Measurements from ENCODE around the gene PIP4K2A. TPM values are rescaled to one million over a fixed set of nuclear protein-coding genes. Genes with fewer than 3 reads are reported as not detected.

PIP4K2A gene
- total and polyA plus RNA-seq, 2 of the 8 experiments (the other 6 are each of a cell fraction or from before 2014, with no cell fraction given): 19.0 to 60.9 TPM

DNA sequence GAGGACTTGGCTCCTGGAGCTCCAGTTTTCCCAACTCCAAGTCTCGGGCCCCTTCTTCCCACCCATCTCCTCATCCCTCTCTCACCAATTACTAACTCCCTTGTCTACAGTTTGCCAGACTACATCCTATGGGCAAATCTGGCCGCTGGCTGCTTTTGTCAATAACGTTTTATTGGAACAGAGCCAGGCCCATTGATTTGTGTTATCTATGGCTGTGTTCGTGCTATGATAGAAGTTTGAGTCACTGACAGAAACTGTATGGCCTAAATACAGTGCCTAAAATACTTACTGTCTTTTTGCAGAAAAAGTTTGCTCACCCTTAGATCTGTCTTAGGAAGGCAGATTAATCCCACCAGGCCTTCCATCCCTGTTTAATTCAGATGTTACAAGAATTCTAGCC is 71.3 kb downstream of the PIP4K2A start:
- H3K36me3 ChIP-seq (ENCODE audit: control insufficient read depth in 2 of 4, insufficient read depth in 4 of 4, low read length in 3 of 4): no peaks in the 10 kb centered on the region
- H3K27ac ChIP-seq (ENCODE audit: low read depth, low read length): no peak overlapping the region
- ChIA-PET CTCF (ENCODE audit: partially characterized antibody) (no interaction called here), POLR2A (ENCODE audit: partially characterized antibody) (interaction anchor here (0.5 kb wide), 1 partner anchor 24 kb away, joined by 3 read pairs; no protein-coding TSS in a partner anchor)
- peaks cover 0 to 6% (median 4%) of the 10 kb centered on the region in 4 experiments; a peak in 2 of 7 replicates for H3K4me1 ChIP-seq (replicated peaks in 1 of 4; ENCODE audit: control insufficient read depth in 3 of 4, insufficient read depth in 4 of 4, low read length in 3 of 4)
- peaks cover 0 to 95% of the 10 kb centered on the region in 2 experiments; a peak in 3 of 4 replicates for H3K79me2 ChIP-seq (ENCODE audit: control insufficient read depth in 1 of 2, insufficient read depth in 2 of 2, low read length in 2 of 2)
- no peaks in the 10 kb centered on the region; the same call in 1 of the 2 replicates for H3K23me2 ChIP-seq (ENCODE audit: low read depth, low read length)
- H4K20me1 ChIP-seq (replicated peaks in 1 of 2; ENCODE audit: control insufficient read depth in 1 of 2, insufficient read depth in 2 of 2, low read length in 2 of 2): peaks cover 0 to 2% of the 10 kb centered on the region in 2 experiments
- H2BK120ac ChIP-seq (replicated peaks; ENCODE audit: low read depth, low read length): no peak overlapping the region
- H3K4me2 ChIP-seq (ENCODE audit: insufficient read depth in 1 of 2, low read depth in 2 of 2, low read length in 2 of 2): no peak overlapping the region
- H3K56ac ChIP-seq (replicated peaks; ENCODE audit: insufficient read length, low read depth, low read length): no peak overlapping the region
- DNase-seq (ENCODE audit: low read depth in 1 of 2, low spot score in 2 of 2) (no peak), FAIRE-seq (no peak)
- H2BK15ac ChIP-seq (ENCODE audit: low read length): no peak overlapping the region
- H3K23ac ChIP-seq (ENCODE audit: insufficient read length): no peak overlapping the region
- no peak overlapping the region for H3K14ac ChIP-seq (ENCODE audit: insufficient read length)
- no peak overlapping the region for H3K18ac ChIP-seq (ENCODE audit: extremely low read depth, low read length)
- no peak overlapping the region for H2BK5ac ChIP-seq (ENCODE audit: low read depth, low read length)
- H2AK5ac ChIP-seq (ENCODE audit: low read depth, low read length): no peak overlapping the region
- H2BK20ac ChIP-seq (ENCODE audit: low read length): no peak overlapping the region
- no peak overlapping the region for H3K9ac ChIP-seq (replicated peaks in 1 of 4; ENCODE audit: extremely low read depth in 1 of 4, low read depth in 3 of 4, low read length in 3 of 4)
- WGBS, 2 experiments (ENCODE audit: extremely low coverage in 1 of 2, insufficient coverage in 1 of 2, insufficient read length in 1 of 2, insufficient replicate concordance in 2 of 2, low coverage in 1 of 2, low lambda C conversion rate in 2 of 2, missing lambda C conversion rate in 1 of 2): 86% methylated on average over 4 of the region's 4 CpGs; no CpG with 5 or more reads in 1 of the 2 experiments
- H3K4ac ChIP-seq (replicated peaks; ENCODE audit: insufficient read length, low read depth, low read length): no peak overlapping the region
- no peak overlapping the region for H4K8ac ChIP-seq (ENCODE audit: extremely low read depth, insufficient read depth, low read length)
- no peaks in the 10 kb centered on the region for H3K27me3 ChIP-seq (replicated peaks in 1 of 4; ENCODE audit: control insufficient read depth in 3 of 4, extremely low read depth in 1 of 4, insufficient read depth in 3 of 4, low read length in 3 of 4)
- TF ChIP-seq SIN3A (conservative IDR thresholded peaks at IDR 0.05 in 1 of 2, IDR thresholded peaks at IDR 0.05 in 1 of 2; ENCODE audit: low read depth in 1 of 2, low read length in 2 of 2) (no peak), TAF1 (IDR thresholded peaks at IDR 0.05; ENCODE audit: low read depth, low read length) (no peak), SP4 (IDR thresholded peaks at IDR 0.05; ENCODE audit: low read length) (no peak), GTF2F1 (IDR thresholded peaks at IDR 0.05; ENCODE audit: borderline replicate concordance, low read depth, low read length) (no peak), TCF12 (IDR thresholded peaks at IDR 0.05; ENCODE audit: low read depth, low read length) (no peak), CBX8 (IDR thresholded peaks at IDR 0.05; ENCODE audit: borderline replicate concordance, low read depth, low read length) (no peak), CHD1 (IDR thresholded peaks at IDR 0.05; ENCODE audit: low read depth, low read length) (no peak), TBP (IDR thresholded peaks at IDR 0.05; ENCODE audit: low read depth, low read length) (no peak)
- H3K79me1 ChIP-seq (ENCODE audit: low read depth, low read length): peaks cover 6% of the 10 kb centered on the region
- H3K4me3 ChIP-seq (ENCODE audit: extremely low read depth in 1 of 4, insufficient read depth in 2 of 4, low read depth in 3 of 4, low read length in 4 of 4): no peak overlapping the region
- H4K91ac ChIP-seq (replicated peaks; ENCODE audit: insufficient read length, low read length): no peak overlapping the region
- no peak overlapping the region for H4K5ac ChIP-seq (ENCODE audit: insufficient read length, low read depth, low read length)
- no peak overlapping the region for H2AFZ ChIP-seq (ENCODE audit: low read length)
- no peak overlapping the region for H2BK12ac ChIP-seq (ENCODE audit: low read depth, low read length)
- H3K9me3 ChIP-seq (ENCODE audit: insufficient read depth in 2 of 2, low read depth in 1 of 2, low read length in 1 of 2): no peaks in the 10 kb centered on the region

All from H1 (cell line).